K562 (cell line): Measurements from ENCODE around the gene RIPOR1. TPM values are rescaled to one million over a fixed set of nuclear protein-coding genes. Genes with fewer than 3 reads are reported as not detected.
A peak's percentile ranks its signal among the peaks of the same experiment; 100 is the strongest.

Experiments used
- ETV1 ChIP-seq: fragments of 450-650 bp; conservative IDR thresholded peaks from 2 replicates; pipeline ENCODE4 v1.6.1; 2016; ENCODE audit warnings: missing genetic modification characterization, control low read depth, low read depth, missing compliant biosample characterization
- HOXB6 ChIP-seq: fragments of 250-450 bp; sonication (Bioruptor Pico); IDR thresholded peaks from 2 replicates; pipeline ENCODE4 v1.5.1; 2022; ENCODE audit warnings: mild to moderate bottlenecking, borderline replicate concordance
- JUND ChIP-seq, 2 experiments: IDR thresholded peaks; 2 replicates in 1 of 2; 3 replicates in 1 of 2; pipeline ENCODE4 v1.6.1; 2011; ENCODE audit warnings: borderline replicate concordance in 2 of 2, low read depth in 2 of 2, low read length in 2 of 2, improper control_type of control experiment in 1 of 2, missing biosample characterization in 1 of 2, missing genetic modification characterization in 1 of 2, missing genetic modification reagents in 1 of 2
- KLF16 ChIP-seq: IDR thresholded peaks from 2 replicates; pipeline ENCODE4 v1.6.1; 2016; ENCODE audit warnings: antibody characterized with exemption
- MEF2A ChIP-seq: IDR thresholded peaks from 2 replicates; pipeline ENCODE4 v1.6.1; 2011; ENCODE audit warnings: low read depth, mild to moderate bottlenecking, low read length, moderate library complexity; ENCODE audit not compliant: control insufficient read depth
- NBN ChIP-seq: fragments of 450-650 bp; IDR thresholded peaks from 2 replicates; pipeline ENCODE4 v1.6.1; 2016; ENCODE audit warnings: low read depth, mild to moderate bottlenecking
- NCOA4 ChIP-seq: fragments of 450-650 bp; IDR thresholded peaks from 2 replicates; pipeline ENCODE4 v1.6.1; 2018; ENCODE audit warnings: mild to moderate bottlenecking; ENCODE audit not compliant: partially characterized antibody
- NELFE ChIP-seq: IDR thresholded peaks from 2 replicates; pipeline ENCODE4 v1.6.1; 2011; ENCODE audit warnings: mild to moderate bottlenecking; ENCODE audit not compliant: insufficient read depth, insufficient read length
- PHB2 ChIP-seq: fragments of 450-650 bp; IDR thresholded peaks from 2 replicates; pipeline ENCODE4 v1.6.1; 2017; ENCODE audit warnings: low read depth
- RBM15 ChIP-seq: fragments of 200-400 bp; formaldehyde crosslinking; IDR thresholded peaks from 2 replicates; pipeline ENCODE4 v1.6.1; 2018; ENCODE audit warnings: mild to moderate bottlenecking, low read length, moderate library complexity; ENCODE audit not compliant: insufficient read depth
- RNF219 ChIP-seq: fragments of 250-450 bp; sonication (Bioruptor Pico); IDR thresholded peaks from 2 replicates; pipeline ENCODE4 v1.5.0; 2022; ENCODE audit warnings: mild to moderate bottlenecking
- ZBTB34 ChIP-seq: fragments of 250-450 bp; sonication (Bioruptor Pico); IDR thresholded peaks from 2 replicates; pipeline ENCODE4 v1.8.0; 2021; ENCODE audit warnings: mild to moderate bottlenecking, moderate library complexity
- ZEB2 ChIP-seq: fragments of 450-650 bp; IDR thresholded peaks from 2 replicates; pipeline ENCODE4 v1.6.1; 2016
- ZNF384 ChIP-seq: IDR thresholded peaks from 2 replicates; pipeline ENCODE4 v1.6.1; 2012; ENCODE audit warnings: low read depth, low read length, improper control_type of control experiment
- ZNF444 ChIP-seq: fragments of 250-450 bp; sonication (Bioruptor Pico); IDR thresholded peaks from 2 replicates; pipeline ENCODE4 v1.4.0; 2020; ENCODE audit warnings: mild to moderate bottlenecking, moderate library complexity
- ZNF830 ChIP-seq: fragments of 250-450 bp; sonication (Bioruptor Pico); IDR thresholded peaks from 2 replicates; pipeline ENCODE4 v1.5.0; 2021; ENCODE audit warnings: mild to moderate bottlenecking
- polyA plus RNA-seq, 8 experiments: library from polyadenylated mRNA; depleted of rRNA in 4 of 8; stranded (reverse) in 5 of 8; unstranded in 3 of 8; fragments of >200 nt; fragmentation: Nextera tagmentation in 2 of 8; fragmentation: Illumina TruSeq in 1 of 8; extraction: Ambion mirVana in 2 of 8; extraction: Trizol in 1 of 8; gene quantifications; 2 replicates each; pipeline versions ENCODE4 v1.2.1 to v1.2.3, GENCODE V29; 2011 to 2014; ENCODE audit warnings: inconsistent platforms in 1 of 8, missing spikeins in 1 of 8
- total RNA-seq, 7 experiments: library from RNA; depleted of rRNA in 6 of 7; stranded (reverse); fragments of >200 nt in 6 of 7; fragmentation: Illumina TruSeq in 2 of 7; extraction: Trizol in 2 of 7; gene quantifications; 2 replicates each; pipeline versions ENCODE4 v1.2.1 to v1.2.3, GENCODE V29; 2011 to 2021; ENCODE audit warnings: low replicate concordance in 1 of 7
- TF ChIP-seq, protein P1 (sequence below): sonication (generic); IDR thresholded peaks from 2 replicates; pipeline ENCODE4 v1.6.1; 2016
- TF ChIP-seq, protein P2 (sequence below): sonication (generic); formaldehyde crosslinking; IDR thresholded peaks from 2 replicates; pipeline ENCODE4 v1.8.0; 2022; ENCODE audit warnings: missing genetic modification reagents, mild to moderate bottlenecking, moderate library complexity, borderline replicate concordance
- TF ChIP-seq, protein P3 (sequence below): IDR thresholded peaks from 3 replicates; pipeline ENCODE4 v1.6.1; 2011; ENCODE audit warnings: borderline replicate concordance, mild to moderate bottlenecking, moderate library complexity; ENCODE audit not compliant: insufficient read length; ENCODE audit errors: extremely low read depth

The RIPOR1 gene
- total and polyA plus RNA-seq, 9 of the 15 experiments (the other 6 are each of a cell fraction or from before 2014, with no cell fraction given), result 0.36 to 31.1 (median 3.0) TPM

DNA sequence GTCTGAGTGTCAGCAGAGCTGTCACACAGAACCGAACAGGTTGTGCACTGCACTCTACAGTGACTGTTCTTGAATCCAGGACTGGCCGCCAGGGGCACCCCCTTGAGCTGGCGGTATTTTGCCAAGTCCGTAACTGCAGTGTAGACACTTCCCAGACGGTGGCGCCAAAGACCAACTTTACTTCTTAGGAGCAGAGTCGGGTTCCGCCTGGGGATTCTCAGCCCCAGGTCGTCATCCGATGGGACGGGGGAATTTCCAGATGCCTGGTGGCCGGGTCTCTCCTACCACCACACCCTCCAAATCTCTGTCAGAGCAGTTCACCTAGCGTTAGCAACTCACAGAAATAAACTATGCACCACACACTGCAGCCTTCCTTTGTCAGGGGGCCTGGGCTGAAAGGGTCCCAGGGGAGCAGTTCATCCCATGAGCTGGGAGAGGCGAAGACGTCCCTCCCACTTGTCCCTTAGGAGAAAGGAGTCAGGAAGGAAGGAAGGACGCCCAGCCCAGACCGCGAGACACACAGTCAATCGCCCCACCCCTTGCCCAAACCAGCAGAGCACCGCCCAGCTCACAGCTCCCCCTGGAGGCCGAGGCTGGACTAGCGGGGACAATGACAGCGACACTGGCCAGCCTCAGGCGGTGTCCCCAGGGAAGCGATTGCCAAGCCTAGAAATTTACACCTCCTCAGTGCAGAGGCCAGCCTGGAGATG, 7.4 kb upstream of the RIPOR1 start (continued):
- no peak; the same call in 1 of the 2 replicates for TF ChIP-seq ZNF384
- TF ChIP-seq ZBTB34, result no peak
- no peak for TF ChIP-seq HOXB6 (CRISPR knock-in tag)
- no peak for TF ChIP-seq RNF219 (CRISPR knock-in tag)
- TF ChIP-seq JUND (IDR thresholded peaks at IDR 0.05; ENCODE audit: borderline replicate concordance, low read depth, low read length), result peak; percentile 52; the same call in 1 of the 2 replicates
- TF ChIP-seq JUND (tag; IDR thresholded peaks at IDR 0.05; ENCODE audit: borderline replicate concordance, low read depth, low read length), result no peak; the same call in 1 of the 3 replicates
- TF ChIP-seq, protein P1, sequence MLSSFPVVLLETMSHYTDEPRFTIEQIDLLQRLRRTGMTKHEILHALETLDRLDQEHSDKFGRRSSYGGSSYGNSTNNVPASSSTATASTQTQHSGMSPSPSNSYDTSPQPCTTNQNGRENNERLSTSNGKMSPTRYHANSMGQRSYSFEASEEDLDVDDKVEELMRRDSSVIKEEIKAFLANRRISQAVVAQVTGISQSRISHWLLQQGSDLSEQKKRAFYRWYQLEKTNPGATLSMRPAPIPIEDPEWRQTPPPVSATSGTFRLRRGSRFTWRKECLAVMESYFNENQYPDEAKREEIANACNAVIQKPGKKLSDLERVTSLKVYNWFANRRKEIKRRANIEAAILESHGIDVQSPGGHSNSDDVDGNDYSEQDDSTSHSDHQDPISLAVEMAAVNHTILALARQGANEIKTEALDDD, result no peak
- no peak for TF ChIP-seq ZEB2
- TF ChIP-seq MEF2A, result no peak
- no peak for TF ChIP-seq RBM15
- peak; percentile 84 for TF ChIP-seq NBN
- TF ChIP-seq PHB2, result no peak; the same call in 1 of the 2 replicates
- TF ChIP-seq ZNF830 (CRISPR knock-in tag), result no peak
- peak; percentile 51 for TF ChIP-seq KLF16
- no peak for TF ChIP-seq NCOA4
- no peak for TF ChIP-seq NELFE
- TF ChIP-seq, protein P2, sequence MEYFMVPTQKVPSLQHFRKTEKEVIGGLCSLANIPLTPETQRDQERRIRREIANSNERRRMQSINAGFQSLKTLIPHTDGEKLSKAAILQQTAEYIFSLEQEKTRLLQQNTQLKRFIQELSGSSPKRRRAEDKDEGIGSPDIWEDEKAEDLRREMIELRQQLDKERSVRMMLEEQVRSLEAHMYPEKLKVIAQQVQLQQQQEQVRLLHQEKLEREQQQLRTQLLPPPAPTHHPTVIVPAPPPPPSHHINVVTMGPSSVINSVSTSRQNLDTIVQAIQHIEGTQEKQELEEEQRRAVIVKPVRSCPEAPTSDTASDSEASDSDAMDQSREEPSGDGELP, result peak; percentile 78
- TF ChIP-seq ETV1 (tag), result peak; percentile 23; the same call in 1 of the 2 replicates
- TF ChIP-seq, protein P3, sequence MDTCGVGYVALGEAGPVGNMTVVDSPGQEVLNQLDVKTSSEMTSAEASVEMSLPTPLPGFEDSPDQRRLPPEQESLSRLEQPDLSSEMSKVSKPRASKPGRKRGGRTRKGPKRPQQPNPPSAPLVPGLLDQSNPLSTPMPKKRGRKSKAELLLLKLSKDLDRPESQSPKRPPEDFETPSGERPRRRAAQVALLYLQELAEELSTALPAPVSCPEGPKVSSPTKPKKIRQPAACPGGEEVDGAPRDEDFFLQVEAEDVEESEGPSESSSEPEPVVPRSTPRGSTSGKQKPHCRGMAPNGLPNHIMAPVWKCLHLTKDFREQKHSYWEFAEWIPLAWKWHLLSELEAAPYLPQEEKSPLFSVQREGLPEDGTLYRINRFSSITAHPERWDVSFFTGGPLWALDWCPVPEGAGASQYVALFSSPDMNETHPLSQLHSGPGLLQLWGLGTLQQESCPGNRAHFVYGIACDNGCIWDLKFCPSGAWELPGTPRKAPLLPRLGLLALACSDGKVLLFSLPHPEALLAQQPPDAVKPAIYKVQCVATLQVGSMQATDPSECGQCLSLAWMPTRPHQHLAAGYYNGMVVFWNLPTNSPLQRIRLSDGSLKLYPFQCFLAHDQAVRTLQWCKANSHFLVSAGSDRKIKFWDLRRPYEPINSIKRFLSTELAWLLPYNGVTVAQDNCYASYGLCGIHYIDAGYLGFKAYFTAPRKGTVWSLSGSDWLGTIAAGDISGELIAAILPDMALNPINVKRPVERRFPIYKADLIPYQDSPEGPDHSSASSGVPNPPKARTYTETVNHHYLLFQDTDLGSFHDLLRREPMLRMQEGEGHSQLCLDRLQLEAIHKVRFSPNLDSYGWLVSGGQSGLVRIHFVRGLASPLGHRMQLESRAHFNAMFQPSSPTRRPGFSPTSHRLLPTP, result no peak
- TF ChIP-seq ZNF444 (CRISPR knock-in tag), result no peak
